ENCODE results near the gene AIRE.

The AIRE gene

DNA sequence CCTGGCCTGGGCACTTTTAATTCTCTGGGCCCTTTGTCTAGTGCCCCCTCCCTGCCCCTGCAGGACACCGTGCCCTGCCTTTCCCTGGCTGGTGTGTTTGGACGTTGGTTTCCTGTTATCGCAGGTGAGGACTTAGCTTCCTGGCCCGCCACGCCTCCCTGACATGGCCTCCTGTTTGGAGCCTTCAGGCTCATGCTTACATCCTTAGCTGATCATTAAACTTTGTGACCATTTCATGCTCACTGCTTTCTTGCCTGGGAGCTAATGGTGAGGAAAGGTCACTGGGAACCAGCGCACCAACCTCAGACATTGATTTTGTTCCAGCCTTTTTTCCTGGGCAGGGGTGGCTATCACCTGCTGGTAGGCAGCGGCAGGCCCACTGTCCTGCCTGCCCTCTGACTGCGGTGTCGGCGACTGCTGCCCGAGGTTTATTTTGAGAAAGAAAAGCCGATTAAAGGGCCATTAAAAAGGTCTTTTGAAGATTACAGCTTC is 17.9 kb downstream of the AIRE start:
- FAIRE-seq (no peak), DNase-seq (ENCODE audit: insufficient read length, low spot score) (no peak)

DNA sequence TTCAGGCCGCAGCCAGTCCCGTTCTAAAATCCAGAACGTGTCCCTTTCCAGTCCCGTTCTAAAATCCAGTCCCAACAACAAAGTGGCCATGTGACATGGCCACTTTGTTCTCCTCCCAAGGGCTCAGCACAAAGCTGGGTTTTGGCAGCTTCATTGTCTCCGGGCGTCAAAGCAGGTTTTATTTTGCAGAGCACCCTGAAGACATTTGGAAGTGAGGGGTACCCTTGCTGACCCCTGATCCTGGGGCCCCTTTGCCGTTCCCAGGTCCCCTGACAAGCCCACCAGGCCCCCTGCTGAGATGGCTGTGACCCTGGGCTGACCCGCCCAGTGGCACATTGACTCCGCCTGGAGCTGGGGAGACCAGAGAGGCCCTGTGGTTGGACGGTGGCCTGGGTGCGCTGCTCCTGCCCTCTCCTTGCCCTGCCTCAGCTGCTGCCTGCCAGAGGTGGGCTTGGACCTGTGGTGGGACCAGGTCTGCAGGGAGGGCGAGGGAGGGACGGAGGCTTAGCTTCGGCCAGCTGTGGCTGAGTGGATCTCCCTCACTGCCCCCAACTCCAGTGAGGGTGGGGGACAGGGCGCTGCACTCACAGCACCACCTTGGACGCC is 18.4 kb downstream of the AIRE start:
- FAIRE-seq (no peak), DNase-seq (ENCODE audit: insufficient read length, low spot score) (no peak)

DNA sequence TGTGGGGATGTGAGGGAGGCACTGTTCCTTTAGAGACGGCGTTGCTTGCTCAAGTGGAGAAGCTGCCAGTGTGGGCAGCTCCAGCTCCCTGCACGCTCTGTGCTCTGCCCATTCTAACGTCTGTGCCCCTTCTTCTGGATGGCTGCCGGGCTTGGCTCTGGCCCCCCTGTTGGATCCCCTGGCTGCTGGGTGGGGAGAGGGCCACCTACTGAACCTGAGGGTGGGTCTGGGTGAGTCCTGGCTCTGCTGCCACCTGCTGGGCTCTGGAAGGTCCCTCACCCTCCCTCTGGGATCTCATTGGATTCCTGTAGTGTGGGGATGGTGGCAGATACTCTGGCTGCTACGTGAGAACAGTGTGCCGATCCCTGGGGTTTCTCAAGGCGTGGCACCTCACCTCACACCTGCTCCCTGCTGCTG is 19.2 kb downstream of the AIRE start:
- no peak for DNase-seq (ENCODE audit: insufficient read length, low spot score)
- FAIRE-seq = peak; percentile 68

DNA sequence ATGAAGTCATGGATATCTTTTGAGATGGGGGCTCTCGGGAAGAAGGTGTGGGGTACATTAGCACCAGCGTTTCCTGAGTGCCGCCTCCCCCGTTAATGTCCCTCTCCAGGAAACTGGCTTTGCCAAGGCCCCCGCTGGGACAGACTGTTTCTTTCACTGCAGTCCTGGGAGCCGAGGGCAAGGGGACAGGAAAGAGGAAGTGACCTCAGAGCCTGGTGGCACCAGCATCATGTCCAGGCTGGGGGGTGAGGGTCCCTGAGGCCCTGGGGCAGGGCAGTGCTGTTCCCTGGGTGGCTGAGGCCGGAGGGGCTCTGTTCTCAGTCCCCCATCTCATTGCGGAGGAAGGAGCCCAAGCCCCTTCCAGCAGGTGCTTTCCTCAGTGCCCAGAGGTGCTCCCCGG is 20.0 kb downstream of the AIRE start:
- DNase-seq (ENCODE audit: insufficient read length, low spot score) = no peak
- FAIRE-seq = no peak

DNA sequence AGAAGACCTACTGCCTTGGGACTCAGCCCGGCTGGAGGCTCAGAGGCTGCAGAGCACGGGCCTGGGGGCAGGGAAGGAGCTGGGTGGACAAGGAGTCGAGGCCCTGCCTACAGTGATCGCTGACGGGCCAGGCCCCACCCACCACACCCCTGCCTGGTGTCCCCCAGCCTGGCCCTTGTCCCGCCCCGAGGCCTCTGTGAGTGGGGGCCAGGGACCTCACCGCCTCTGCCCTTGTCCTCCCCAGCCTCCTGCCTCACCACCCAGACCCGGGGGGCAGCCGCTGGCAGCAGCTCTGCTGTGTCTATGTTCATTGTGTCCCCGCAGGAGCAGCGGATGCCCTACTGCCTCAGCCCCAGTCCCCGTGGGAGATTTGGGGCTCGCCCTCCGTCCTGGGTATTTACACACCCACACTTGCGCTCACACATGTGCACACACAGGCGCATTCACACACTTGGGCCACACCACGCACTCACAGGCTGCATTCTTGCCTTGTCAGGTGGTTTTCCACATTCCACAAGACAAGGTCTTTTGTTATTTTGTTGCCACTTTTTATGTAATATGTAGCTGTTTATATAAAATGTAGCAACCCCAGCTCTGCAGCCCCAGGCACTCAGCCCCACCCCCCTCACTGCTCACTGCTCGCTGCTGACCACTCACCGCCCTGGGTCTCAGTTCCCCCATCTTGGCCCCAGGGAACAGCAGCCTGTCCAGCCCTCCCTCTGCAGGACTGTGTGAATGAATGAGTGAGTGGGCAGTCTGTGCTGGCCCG is 21.4 kb downstream of the AIRE start:
- no peak for FAIRE-seq
- DNase-seq (ENCODE audit: insufficient read length, low spot score) = no peak

DNA sequence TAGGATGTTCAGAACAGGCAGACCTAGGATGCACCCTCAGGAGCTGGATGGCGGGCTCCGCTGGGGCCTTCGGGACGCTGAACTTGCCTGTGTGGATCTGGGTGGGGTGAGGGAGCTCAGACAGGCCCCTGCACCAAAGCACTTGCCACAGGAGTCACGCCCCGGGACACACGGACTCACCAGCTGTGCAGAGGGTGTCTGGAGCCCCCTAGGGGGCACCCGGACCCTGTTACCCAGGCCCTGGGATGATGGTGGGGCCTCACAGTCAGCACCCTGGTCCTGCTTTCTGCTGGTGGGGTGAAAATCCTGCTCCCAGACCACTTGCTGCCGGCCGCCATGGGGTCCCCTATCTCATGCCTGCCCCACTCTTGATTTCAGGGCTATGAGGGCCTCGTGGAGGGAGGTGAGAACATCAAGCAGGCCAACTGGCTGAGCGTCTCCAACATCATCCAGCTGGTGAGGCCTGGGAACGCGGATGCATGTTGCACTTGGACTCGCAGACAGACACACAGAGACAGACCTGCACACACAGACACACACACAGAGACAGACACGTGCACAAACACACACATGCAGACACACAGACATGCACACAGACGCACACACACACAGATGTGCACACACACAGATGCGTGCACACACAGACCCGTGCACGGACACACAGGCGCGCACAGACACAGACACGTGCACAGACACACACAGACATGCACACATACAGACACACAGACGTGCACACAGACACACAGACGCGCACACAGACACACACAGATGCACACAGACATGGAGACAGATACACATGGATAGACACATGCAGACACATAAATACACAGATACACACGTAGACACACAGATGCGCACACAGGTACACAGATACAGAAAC is 25.2 kb downstream of the AIRE start:
- FAIRE-seq (no peak), DNase-seq (ENCODE audit: insufficient read length, low spot score) (no peak)

DNA sequence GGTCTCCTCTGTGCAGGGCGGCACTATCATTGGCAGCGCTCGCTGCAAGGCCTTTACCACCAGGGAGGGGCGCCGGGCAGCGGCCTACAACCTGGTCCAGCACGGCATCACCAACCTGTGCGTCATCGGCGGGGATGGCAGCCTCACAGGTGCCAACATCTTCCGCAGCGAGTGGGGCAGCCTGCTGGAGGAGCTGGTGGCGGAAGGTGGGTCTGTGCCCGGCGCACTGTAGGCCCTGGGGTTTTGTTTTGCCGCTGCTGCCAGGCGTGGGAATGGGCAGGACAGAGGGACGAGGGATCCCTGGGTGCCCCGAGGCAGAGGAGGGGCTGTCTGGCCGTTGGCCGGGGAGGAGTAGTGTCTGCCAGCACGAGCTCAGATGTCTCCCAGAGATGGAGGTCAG is 26.4 kb downstream of the AIRE start:
- DNase-seq (ENCODE audit: insufficient read length, low spot score) = no peak
- FAIRE-seq = no peak

DNA sequence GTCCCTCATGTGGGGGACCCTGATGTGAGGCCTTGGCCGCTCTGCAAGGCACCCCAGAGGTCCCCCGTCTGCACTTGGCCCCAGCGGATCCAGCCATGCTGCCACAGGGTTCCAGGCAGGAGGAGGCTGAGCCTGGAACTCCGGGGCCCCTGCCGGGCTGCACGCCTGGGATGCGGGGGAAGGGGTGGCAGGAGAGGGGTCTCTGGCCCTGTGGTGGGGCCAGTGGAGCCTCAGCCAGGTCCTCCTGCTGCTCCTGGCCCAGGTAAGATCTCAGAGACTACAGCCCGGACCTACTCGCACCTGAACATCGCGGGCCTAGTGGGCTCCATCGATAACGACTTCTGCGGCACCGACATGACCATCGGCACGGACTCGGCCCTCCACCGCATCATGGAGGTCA is 27.0 kb downstream of the AIRE start:
- DNase-seq (ENCODE audit: insufficient read length, low spot score) (no peak), FAIRE-seq (no peak)

DNA sequence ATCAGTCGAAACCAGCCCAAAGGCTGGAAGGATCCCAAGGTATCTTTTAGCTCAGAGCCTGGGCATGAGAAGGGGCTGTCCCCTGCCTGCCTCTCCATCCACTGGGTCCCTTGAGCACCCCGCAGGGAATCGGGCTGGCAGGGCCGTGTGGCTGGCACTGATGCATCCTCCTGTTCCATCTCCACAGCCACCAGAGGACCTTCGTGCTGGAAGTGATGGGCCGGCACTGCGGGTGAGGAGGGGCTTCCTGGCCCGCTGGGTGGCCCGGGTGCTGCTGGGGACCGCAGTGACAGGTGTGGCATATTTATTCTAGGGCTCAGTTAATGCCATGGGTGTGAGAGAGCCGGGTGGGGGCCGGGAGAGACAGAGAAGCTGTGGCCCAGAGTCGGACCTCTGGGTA is 27.8 kb downstream of the AIRE start:
- FAIRE-seq = no peak
- no peak for DNase-seq (ENCODE audit: insufficient read length, low spot score)

DNA sequence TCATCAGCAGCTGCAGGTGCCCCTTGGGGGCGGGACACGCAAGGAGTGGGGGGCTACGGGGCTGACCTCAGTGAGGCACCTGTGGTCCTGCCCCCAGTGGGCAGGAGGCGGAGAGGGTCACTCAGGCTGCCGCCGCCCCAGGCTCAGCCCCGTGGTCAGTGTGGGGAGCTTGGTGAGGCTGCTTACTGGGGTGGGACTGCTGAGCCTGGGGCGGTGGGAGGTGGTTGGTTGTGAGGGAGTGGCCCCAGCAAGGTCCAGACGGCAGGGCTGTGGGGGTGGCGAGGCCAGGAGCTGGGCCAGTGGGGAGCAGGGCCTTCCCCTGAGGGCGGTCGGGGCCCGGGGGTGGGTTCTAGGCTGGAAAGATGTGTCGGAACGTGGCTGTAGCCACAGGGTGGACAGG is 28.5 kb downstream of the AIRE start:
- FAIRE-seq (no peak), DNase-seq (ENCODE audit: insufficient read length, low spot score) (no peak)

DNA sequence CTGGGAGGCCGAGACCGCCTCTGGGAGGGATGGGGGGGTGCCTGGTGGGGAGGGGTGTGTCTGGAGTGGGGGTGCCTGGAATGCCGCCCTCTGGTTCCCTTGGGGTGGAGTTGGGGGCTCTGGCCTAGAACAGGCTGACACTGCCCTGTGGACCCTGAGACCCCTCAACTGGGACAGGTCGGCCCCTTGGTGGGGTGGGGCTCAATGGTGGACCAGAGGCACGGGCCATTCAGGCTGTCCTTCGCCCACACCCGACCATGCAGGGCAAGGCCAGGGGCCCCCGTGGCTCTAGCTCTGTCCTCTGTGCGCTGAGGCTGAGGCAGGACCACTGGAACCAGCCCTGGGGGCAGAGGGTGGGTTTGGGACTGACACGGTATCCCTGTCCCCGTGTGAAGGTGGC is 28.9 kb downstream of the AIRE start:
- FAIRE-seq = no peak

DNA sequence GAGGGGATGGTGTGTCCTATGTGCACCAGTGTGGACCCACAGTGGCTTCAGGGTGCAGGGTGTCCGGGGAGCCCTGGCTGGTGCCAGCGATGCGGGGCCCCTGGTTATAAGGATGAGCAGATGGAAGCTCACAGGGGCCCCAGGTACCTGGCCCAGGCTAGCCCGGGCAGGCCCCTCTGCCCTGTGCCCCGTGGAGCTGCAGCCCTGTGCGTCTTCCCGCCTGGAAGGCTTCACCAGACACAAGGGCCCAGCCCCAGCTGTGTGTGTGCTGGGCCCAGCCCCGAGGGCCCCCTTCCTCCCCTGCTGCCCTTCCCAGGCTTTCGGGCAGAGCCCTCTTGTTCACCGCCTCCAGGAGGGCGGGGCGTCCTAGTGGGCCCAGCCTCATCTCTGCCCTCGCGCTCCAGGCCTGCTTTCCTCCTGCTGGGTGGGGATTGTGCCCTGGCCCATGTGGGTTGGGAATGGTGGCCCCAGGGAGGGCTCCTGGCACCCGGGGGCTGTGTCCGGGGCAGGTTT is 30.1 kb downstream of the AIRE start:
- DNase-seq (ENCODE audit: insufficient read length, low spot score) = no peak
- FAIRE-seq = no peak

More for the DNA sequence above, 28.9 kb downstream of the AIRE start:
- no peak for DNase-seq (ENCODE audit: insufficient read length, low spot score)

DNA sequence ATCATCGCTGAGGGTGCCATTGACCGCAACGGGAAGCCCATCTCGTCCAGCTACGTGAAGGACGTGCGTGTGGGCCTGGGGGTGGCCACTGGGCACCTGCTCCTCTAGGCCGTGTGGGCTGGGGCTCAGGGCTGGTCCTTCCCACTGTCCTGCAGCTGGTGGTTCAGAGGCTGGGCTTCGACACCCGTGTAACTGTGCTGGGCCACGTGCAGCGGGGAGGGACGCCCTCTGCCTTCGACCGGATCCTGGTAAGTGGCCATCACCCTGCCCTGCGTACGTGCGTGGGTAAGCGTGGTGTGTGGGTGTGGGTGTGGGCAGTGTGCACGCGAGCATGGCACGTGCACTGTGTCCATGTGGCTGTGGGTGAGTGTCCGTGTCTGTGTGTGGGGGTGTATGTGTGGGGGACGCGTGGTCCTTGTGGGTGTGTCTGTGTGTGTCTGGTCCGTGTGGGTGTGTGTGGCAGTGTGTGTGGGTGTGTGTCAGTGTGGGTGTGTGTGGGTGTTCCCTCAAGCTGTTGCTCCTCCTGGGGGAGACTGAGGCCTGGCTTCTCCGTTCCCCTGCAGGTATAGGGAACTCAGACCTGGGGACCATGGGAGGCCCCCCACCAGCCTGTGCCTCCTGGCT is 30.7 kb downstream of the AIRE start:
- DNase-seq (ENCODE audit: insufficient read length, low spot score) (no peak), FAIRE-seq (no peak)

DNA sequence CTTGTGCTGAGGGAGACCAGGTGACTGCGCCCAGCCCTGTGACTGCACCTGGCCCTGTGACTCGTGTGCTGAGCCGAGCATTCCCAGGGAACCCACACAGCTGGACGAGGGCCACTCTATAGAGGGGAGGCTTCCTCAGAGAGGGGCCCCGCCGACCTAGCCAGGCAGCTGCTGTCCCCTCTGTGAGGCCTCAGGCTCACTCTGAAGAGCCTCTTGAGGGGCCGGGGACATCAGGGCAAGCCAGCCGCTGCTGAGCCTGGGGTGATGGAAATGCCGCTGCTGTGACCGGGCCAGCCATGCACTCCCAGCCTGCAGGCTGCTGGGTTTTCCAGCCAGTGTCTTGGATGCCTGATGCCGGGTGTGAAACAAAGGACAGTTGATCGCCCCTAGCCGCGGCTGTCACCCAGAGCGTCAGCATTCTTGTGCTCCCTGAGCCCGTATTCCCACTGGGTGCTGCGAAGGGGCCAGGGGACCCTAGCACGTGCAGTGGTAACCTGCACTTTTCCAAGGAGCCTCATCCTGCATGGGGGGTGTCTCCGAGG is 31.6 kb downstream of the AIRE start:
- FAIRE-seq (no peak), DNase-seq (ENCODE audit: insufficient read length, low spot score) (no peak)

DNA sequence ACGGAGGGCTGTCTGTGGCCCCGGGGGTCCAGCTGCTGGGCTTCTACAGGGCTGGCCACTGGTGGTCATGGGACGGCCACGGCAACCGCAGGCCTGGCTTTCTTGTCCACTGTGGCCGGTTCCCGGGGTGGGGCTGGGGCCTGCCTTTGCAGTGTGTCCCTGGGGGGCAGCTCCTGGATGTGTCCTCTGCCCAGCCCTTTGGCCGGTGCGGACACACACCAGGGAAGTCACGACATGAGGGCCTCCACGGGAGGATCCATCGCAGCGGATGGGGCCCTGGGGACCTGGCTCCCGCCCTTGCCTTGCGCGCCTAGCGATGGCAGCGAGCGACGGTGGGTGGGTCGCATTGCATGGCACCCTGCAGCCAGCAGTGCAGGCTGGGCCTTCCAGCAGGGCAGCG is 32.2 kb downstream of the AIRE start:
- DNase-seq (ENCODE audit: insufficient read length, low spot score) (no peak), FAIRE-seq (no peak)

DNA sequence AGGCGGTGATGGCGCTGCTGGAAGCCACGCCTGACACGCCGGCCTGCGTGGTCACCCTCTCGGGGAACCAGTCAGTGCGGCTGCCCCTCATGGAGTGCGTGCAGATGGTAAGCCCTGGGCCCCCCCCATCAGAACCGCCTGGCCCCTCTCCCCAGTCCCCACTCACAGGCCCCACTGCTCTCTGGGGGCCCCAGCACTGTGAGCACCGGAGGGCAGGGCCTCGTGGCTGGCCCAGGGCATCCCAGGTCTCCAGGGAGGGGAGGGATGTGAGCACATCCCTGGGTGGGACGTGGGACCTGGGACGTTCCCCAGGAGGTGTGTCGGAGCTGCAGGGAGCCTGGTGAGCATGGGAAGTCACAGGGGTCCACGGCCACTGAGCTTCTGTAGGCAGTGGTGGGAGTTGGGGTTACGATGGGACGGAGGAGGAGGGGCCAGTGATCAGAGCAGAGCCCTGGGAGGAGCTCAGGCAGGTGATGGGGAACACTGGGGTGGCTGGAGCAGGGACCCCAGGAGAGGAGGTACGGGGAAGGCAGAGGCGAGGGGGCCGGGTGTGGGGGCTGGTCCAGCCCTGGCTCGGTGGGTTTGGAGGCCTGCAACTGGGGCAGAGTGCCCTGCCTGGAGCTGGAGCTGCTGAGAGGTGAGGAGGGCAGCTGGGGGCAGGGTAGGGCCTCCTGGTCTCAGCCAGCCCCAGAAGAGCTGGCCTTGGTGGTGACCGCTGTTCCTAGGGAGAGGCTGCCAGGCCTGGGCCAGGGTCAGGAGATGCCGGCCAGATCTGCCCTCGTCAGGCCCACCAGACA is 33.0 kb downstream of the AIRE start:
- DNase-seq (ENCODE audit: insufficient read length, low spot score) (no peak), FAIRE-seq (no peak)

DNA sequence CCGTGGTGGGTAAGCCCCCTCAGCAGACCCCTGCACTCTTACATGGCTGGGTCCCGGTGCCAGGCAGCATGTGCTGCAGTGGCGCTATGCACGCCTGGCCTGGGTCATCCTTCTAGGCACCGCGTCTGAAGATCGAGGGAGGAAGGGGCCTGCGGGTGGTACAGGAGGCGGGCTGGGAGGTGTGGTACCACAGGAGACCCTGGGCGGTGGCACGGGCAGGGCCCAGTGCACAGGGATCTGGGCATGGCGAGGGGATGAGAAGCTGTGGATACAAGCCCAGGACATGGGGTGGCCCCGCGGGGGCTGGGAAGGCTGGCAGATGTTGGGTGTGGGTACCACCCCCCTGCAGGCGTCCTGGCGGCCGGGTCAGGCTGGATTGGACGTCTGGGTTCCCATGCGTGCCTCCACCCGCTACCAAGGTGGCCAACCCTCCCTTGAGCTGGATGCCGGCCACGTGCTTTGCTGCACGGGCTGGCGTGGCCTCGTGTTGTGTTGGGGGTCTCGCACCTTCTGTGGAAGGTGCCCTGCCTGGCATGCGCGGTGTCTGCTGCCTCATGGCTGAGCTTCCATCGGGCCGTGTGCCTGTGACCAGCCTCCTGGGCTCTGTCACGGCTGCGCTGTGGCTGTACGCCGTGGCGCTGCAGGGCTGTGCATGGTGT is 33.9 kb downstream of the AIRE start:
- DNase-seq (ENCODE audit: insufficient read length, low spot score) = no peak
- no peak for FAIRE-seq

DNA sequence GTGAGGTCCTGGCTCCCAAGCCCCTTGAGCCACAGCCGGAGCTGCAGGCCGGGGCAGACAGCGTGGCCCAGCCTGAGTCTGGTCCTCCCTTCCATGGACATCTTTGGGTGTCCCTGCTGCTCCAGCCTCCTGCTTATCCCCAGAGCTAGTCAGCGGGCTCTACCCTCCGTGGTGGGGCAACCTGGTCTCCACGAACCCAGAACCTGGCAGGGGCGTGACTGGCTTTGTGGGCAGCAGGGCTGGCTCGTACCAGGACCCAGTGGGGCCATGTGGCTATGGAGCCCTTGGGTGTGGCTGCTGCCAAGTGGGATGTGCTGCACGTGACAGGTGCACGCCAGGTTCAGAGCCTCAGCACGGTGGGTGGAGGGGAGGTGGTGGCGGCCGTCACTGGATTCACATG is 35.2 kb downstream of the AIRE start:
- FAIRE-seq (no peak), DNase-seq (ENCODE audit: insufficient read length, low spot score) (no peak)

DNA sequence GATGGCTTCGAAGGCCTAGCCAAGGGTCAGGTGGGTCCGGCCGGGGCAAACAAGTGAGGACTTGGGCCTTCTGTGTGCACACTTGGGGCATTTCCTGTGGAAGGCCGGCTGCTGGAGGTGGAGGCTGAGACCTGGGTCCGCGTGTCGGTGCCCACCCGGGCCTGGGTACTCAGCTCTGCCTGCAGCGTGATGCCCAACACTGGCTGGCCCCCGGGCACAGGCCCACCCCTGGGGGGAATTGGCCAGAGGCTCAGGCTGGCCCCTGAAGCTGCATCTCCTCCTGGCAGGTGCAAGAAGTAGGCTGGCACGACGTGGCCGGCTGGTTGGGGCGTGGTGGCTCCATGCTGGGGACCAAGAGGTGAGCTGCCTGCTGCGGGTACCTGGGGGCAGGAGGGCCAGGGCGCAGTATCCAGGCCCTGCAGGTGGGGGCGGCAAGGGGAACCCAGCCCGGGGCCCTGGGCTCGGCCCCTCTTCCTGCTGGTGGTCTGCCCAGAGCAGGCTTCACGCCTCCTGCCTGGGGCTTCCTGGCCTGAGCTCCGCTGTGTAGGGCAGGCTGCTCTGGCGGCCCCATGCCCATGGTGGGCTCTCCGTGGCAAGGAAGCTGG is 36.3 kb downstream of the AIRE start:
- DNase-seq (ENCODE audit: insufficient read length, low spot score) (no peak), FAIRE-seq (no peak)

Measured in GM19239 (cell line).